Brain microvascular endothelial cell (primary cell): ENCODE data around the gene KCTD20.

ENCODE experiments used
- DNase-seq: peaks from one replicate; pipeline ENCODE4 v3.0.0-alpha.2; 2020
- H3K27ac ChIP-seq: fragments of 250-450 bp; sonication (Bioruptor Pico); 2 replicates; pipeline ENCODE4 v1.5.1; 2020; ENCODE audit warnings: mild to moderate bottlenecking, moderate library complexity
- H3K27me3 ChIP-seq: fragments of 250-450 bp; sonication (Bioruptor Pico); replicated peaks from 2 replicates; pipeline ENCODE4 v1.5.1; 2020; ENCODE audit warnings: mild to moderate bottlenecking
- H3K36me3 ChIP-seq: fragments of 250-450 bp; sonication (Bioruptor Pico); replicated peaks from 2 replicates; pipeline ENCODE4 v1.5.1; 2020; ENCODE audit warnings: mild to moderate bottlenecking
- H3K4me3 ChIP-seq: 2 replicates; pipeline ENCODE4 v1.5.1; 2011; ENCODE audit warnings: low read depth, mild to moderate bottlenecking, control low read depth, low read length, moderate library complexity
- in situ Hi-C: cut with HindIII; loops from 2 replicates; pipeline ENCODE4 v1.10.0; 2017; ENCODE audit warnings: low sequenced_read_pairs, low pct_ligation_motif_present
- TF ChIP-seq, protein P1 (sequence below): IDR thresholded peaks from 2 replicates; pipeline ENCODE4 v1.5.1; 2011; ENCODE audit warnings: low read depth, mild to moderate bottlenecking, moderate library complexity, low read length, control low read depth, inconsistent platforms; ENCODE audit errors: missing control alignments

Gene KCTD20

DNA sequence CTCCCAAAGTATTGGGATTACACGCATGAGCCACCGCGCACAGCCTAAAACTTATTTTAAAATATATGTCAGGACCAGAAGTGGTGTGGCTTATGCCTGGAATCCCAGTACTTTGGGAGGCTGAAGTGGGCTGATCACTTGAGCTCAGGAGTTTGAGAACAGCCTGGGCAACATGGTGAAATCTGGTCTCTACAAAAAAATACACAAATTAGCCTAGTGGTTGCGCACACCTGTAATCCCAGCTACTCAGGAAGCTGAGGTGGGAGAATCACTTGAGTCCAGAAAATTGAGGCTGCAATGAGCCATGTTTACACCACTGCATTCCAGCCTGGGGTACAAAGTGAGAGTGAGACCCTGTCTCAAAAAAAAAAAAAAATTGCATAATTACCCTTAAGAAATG is 13.9 kb upstream of the KCTD20 start:
- no peak for DNase-seq
- no peaks in the 10 kb centered on the region for H3K36me3 ChIP-seq
- TF ChIP-seq, protein P1, sequence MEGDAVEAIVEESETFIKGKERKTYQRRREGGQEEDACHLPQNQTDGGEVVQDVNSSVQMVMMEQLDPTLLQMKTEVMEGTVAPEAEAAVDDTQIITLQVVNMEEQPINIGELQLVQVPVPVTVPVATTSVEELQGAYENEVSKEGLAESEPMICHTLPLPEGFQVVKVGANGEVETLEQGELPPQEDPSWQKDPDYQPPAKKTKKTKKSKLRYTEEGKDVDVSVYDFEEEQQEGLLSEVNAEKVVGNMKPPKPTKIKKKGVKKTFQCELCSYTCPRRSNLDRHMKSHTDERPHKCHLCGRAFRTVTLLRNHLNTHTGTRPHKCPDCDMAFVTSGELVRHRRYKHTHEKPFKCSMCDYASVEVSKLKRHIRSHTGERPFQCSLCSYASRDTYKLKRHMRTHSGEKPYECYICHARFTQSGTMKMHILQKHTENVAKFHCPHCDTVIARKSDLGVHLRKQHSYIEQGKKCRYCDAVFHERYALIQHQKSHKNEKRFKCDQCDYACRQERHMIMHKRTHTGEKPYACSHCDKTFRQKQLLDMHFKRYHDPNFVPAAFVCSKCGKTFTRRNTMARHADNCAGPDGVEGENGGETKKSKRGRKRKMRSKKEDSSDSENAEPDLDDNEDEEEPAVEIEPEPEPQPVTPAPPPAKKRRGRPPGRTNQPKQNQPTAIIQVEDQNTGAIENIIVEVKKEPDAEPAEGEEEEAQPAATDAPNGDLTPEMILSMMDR: peak; percentile 47
- H3K4me3 ChIP-seq: no peak overlapping the region
- no peaks in the 10 kb centered on the region for H3K27me3 ChIP-seq
- H3K27ac ChIP-seq: no peak overlapping the region
- in situ Hi-C loops: no loop called here

DNA sequence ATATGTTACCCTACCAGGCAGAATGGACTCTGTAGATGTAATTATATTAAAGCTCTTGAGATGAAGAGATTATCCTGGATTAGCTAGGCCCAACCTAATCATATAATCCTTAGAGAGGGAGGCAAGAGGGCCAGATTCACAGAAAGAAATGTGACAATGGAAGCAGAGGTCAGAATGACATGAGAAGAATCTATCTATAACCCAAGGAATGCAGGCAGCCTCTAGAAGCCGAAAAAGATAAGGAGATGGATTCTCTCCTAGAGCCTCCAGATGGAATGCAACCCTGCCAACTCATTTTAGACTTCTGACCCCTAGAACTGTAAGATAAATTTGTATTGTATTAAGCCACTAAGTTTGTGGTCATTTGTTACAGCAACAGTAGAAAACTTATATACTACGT is 12.4 kb upstream of the KCTD20 start:
- peak; percentile 79 for DNase-seq
- in situ Hi-C loops: no loop called here
- Histone ChIP-seq H3K4me3 (no peak overlapping the region), H3K27me3 (no peaks in the 10 kb centered on the region), H3K36me3 (no peaks in the 10 kb centered on the region), H3K27ac (peak overlapping the region; percentile 84)
- TF ChIP-seq, protein P1: no peak

DNA sequence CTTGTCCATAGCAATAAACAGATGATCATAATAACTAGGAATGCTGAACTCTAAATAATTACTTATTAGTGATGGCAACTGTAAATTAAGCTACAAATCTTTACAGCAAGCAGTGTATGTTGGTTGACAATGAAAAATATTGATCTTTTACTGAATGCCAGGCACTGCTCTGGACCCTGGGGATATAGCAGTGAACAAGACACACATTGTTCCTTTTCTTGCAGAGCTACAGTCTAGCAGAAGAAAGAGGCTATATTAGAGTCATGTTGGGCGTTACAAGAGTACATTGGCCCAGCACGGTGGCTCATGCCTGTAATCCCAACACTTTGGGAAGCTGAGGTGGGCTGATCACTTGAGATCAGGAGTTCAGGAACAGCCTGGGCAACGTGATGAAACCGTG is 11.6 kb upstream of the KCTD20 start:
- no peaks in the 10 kb centered on the region for H3K27me3 ChIP-seq
- peak overlapping the region; percentile 84 for H3K27ac ChIP-seq
- H3K36me3 ChIP-seq: no peaks in the 10 kb centered on the region
- TF ChIP-seq, protein P1: no peak
- in situ Hi-C loops: no loop called here
- no peak overlapping the region for H3K4me3 ChIP-seq
- DNase-seq: no peak

DNA sequence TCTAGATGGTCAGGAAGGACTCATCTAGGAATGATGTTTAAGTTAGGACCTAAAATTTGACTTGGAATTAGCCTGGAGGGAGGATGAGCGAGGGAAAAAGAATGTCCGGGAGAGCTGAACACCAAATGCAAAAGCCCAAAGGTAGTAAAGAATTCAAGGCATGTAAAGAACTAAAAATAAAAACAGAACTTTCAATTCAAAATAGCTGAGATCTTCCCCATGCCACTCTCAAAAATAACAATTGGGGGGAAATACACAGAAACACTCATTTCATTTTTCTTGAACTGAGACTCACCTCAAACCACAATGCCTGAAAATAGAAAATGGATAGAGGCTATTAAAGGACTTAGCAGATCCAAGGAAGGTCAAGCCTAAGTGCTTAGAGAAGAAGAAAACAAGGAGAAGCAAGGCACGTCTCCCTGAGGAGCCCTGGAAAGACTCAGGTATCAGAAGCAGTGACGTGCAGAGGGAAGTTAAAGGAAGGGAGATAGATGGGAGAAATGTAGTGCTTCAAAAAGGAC is 10.6 kb upstream of the KCTD20 start:
- TF ChIP-seq, protein P1: no peak
- no peaks in the 10 kb centered on the region for H3K27me3 ChIP-seq
- DNase-seq: peak; percentile 31
- H3K27ac ChIP-seq: peak overlapping the region; percentile 84
- no peaks in the 10 kb centered on the region for H3K36me3 ChIP-seq
- in situ Hi-C loops: no loop called here
- H3K4me3 ChIP-seq: no peak overlapping the region

DNA sequence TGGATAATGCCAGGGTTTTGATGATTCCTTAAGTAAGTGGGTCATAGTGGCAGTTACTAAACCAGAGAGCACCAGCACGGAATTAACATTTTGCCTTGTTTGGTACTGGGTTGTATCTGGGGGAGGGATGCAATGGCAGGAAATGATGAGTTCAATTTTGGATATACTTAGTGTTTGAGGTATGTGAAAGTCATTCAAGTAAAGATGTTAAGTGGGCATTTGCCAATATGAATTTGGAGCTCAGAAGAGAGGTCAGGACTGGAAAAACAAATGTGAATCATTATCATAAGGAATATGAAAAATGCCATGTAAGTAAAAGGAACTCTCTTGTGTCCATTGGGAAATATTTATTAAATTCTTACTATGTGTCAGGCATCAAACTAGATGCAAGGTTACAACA is 6.3 kb upstream of the KCTD20 start:
- TF ChIP-seq, protein P1: no peak
- in situ Hi-C loops: no loop called here
- Histone ChIP-seq H3K27me3 (no peaks in the 10 kb centered on the region), H3K4me3 (no peak overlapping the region), H3K36me3 (no peaks in the 10 kb centered on the region), H3K27ac (peak overlapping the region; percentile 71)
- DNase-seq: peak; percentile 57

DNA sequence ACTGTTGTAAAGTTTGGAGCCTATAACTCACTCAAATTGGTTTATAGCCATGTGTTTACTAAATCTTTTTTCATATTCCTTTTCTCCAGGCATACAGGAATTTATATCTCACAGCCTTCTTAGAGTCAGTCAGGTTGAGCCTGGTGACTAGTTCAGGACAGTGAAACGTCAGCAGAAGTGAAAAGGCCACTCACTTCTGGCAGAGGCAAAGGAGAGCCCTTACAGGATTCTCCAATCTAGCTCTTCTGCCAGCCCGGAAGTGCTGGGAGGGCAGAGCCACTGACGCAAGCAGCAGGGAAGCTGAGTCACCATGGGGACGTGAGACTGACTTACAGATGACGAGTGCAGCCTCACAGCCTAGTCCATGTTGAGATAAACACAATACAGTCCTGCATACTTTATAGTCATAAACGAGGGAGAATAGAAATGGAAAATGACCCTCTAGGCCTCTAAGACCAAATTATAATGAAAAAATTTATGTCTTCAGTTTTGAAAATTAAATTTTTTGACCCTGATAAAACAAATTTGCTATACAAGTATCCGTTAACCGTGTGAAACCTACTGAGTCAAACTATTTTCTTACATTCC is 1.4 kb upstream of the KCTD20 start:
- Histone ChIP-seq H3K36me3 (no peaks in the 10 kb centered on the region), H3K27me3 (no peaks in the 10 kb centered on the region), H3K4me3 (no peak overlapping the region), H3K27ac (peak overlapping the region; percentile 87)
- in situ Hi-C loops: no loop called here
- TF ChIP-seq, protein P1: no peak
- DNase-seq: peak; percentile 100
